Endothelial cell of umbilical vein (primary cell): Measurements from ENCODE around the gene NELFA. TPM values are rescaled to one million over a fixed set of nuclear protein-coding genes. Genes with fewer than 3 reads are reported as not detected.

Source experiments
- BruUV-seq: library from RNA; stranded (reverse); fragments of 400-500 nt; replicated peaks from 2 replicates; lab custom pipeline; 2021; lab: Mats Ljungman, UMichigan
- CTCF ChIA-PET: fragments of 300-600, 350-600 bp; sonication (Branson Sonifier 250); formaldehyde crosslinking; loops from one replicate; lab custom pipeline; 2021; ENCODE audit warnings: antibody characterized with exemption, inconsistent platforms; lab: Charles Lee
- POLR2A ChIA-PET: fragments of 300-600, 350-600 bp; sonication (Branson Sonifier 250); formaldehyde crosslinking; loops from one replicate; lab custom pipeline; 2021; ENCODE audit warnings: antibody characterized with exemption, inconsistent platforms; lab: Charles Lee
- DNase-seq: peaks from one replicate; pipeline ENCODE4 v3.0.0-alpha.2; 2011; ENCODE audit warnings: low read depth, low spot score
- FAIRE-seq: peaks from 2 replicates; lab custom pipeline; 2011; peaks lifted over from hg19 to GRCh38; lab: Jason Lieb, UNC
- H2AFZ ChIP-seq: 2 replicates; pipeline ENCODE4 v1.6.0; 2012; ENCODE audit warnings: low read depth, low read length, control low read depth, inconsistent platforms
- H3K27ac ChIP-seq: 2 replicates; pipeline ENCODE4 v1.5.1; 2011; ENCODE audit warnings: low read depth, mild to moderate bottlenecking, control low read depth, low read length, moderate library complexity; ENCODE audit not compliant: insufficient read depth
- H3K27me3 ChIP-seq, 2 experiments: 2 replicates each; pipeline versions ENCODE4 v1.6.0 to v1.6.1; 2011; ENCODE audit warnings: low read length in 2 of 2, mixed read lengths in 1 of 2; ENCODE audit not compliant: control insufficient read depth in 2 of 2, insufficient read depth in 2 of 2
- H3K36me3 ChIP-seq, 2 experiments: 2 replicates in 1 of 2; 3 replicates in 1 of 2; pipeline ENCODE4 v1.5.1; 2011; ENCODE audit warnings: low read length in 2 of 2, mild to moderate bottlenecking in 1 of 2, moderate library complexity in 1 of 2; ENCODE audit not compliant: control insufficient read depth in 2 of 2, insufficient read depth in 2 of 2; ENCODE audit errors: extremely low read depth in 1 of 2
- H3K4me1 ChIP-seq: 3 replicates; pipeline ENCODE4 v1.5.1; 2011; ENCODE audit warnings: mild to moderate bottlenecking, low read length; ENCODE audit not compliant: control insufficient read depth, insufficient read depth; ENCODE audit errors: extremely low read depth
- H3K4me2 ChIP-seq: 2 replicates; pipeline ENCODE4 v1.6.1; 2011; ENCODE audit warnings: low read length, control low read depth, mixed read lengths; ENCODE audit not compliant: insufficient read depth
- H3K4me3 ChIP-seq, 3 experiments: fragments of 200-600 bp in 1 of 3; sonication (generic), shearing (Covaris generic) in 1 of 3; replicated peaks in 1 of 3; 2 replicates each; pipeline ENCODE4 v1.5.1; 2011 to 2016; ENCODE audit warnings: control low read depth in 3 of 3, low read length in 3 of 3, mild to moderate bottlenecking in 2 of 3, inconsistent platforms in 1 of 3, low read depth in 1 of 3, moderate library complexity in 1 of 3; ENCODE audit not compliant: insufficient read depth in 1 of 3
- H3K79me2 ChIP-seq: 2 replicates; pipeline ENCODE4 v1.6.0; 2012; ENCODE audit warnings: low read length, inconsistent platforms; ENCODE audit not compliant: control insufficient read depth, insufficient read depth
- H3K9ac ChIP-seq: replicated peaks from 2 replicates; pipeline ENCODE3; 2011; ENCODE audit warnings: low read length, control low read depth; ENCODE audit not compliant: insufficient read depth; ENCODE audit errors: extremely low read depth
- H3K9me1 ChIP-seq: replicated peaks from 3 replicates; pipeline ENCODE4 v1.6.0; 2011; ENCODE audit warnings: mild to moderate bottlenecking, low read length; ENCODE audit not compliant: control insufficient read depth, insufficient read depth; ENCODE audit errors: extremely low read depth
- H3K9me3 ChIP-seq: replicated peaks from 2 replicates; pipeline ENCODE4 v1.5.1; 2012; ENCODE audit warnings: low read length, inconsistent platforms; ENCODE audit not compliant: control insufficient read depth, insufficient read depth
- H4K20me1 ChIP-seq: replicated peaks from 2 replicates; pipeline ENCODE3; 2011; ENCODE audit warnings: mild to moderate bottlenecking, low read length; ENCODE audit not compliant: control insufficient read depth, insufficient read depth; ENCODE audit errors: extremely low read depth
- EZH2 ChIP-seq: IDR thresholded peaks from 2 replicates; pipeline ENCODE4 v1.6.1; 2012; ENCODE audit warnings: borderline replicate concordance, low read depth, mild to moderate bottlenecking, moderate library complexity, low read length, inconsistent platforms; ENCODE audit not compliant: severe bottlenecking
- FOS ChIP-seq: IDR thresholded peaks from 2 replicates; pipeline ENCODE4 v1.6.1; 2011; ENCODE audit warnings: mild to moderate bottlenecking, low read length, moderate library complexity, borderline replicate concordance; ENCODE audit not compliant: insufficient read depth
- GATA2 ChIP-seq: IDR thresholded peaks from 2 replicates; pipeline ENCODE4 v1.7.0; 2011; ENCODE audit warnings: low read depth, mild to moderate bottlenecking, moderate library complexity, mixed read lengths, low read length; ENCODE audit not compliant: insufficient read length, insufficient read depth
- JUN ChIP-seq: IDR thresholded peaks from 2 replicates; pipeline ENCODE4 v1.6.1; 2011; ENCODE audit warnings: borderline replicate concordance, low read depth; ENCODE audit not compliant: insufficient read length, insufficient read depth
- MAX ChIP-seq: IDR thresholded peaks from 2 replicates; pipeline ENCODE4 v1.6.1; 2011; ENCODE audit not compliant: insufficient read depth, insufficient read length
- MYC ChIP-seq: IDR thresholded peaks from one replicate; pipeline ENCODE4 v1.6.1; 2011; ENCODE audit warnings: mild to moderate bottlenecking, low read depth, low read length
- POLR2A ChIP-seq: IDR thresholded peaks from 2 replicates; pipeline ENCODE4 v1.6.1; 2012; ENCODE audit warnings: low read depth, mild to moderate bottlenecking, control low read depth, low read length
- POLR2AphosphoS5 ChIP-seq: IDR thresholded peaks from 2 replicates; pipeline ENCODE4 v1.6.1; 2012; ENCODE audit warnings: low read depth, mild to moderate bottlenecking, control low read depth, low read length, moderate library complexity; ENCODE audit not compliant: insufficient read depth
- dilution Hi-C: fragments of 300-500 bp; cut with MboI; formaldehyde crosslinking; loops from one replicate; pipeline ENCODE4 v1.15.0; 2019; ENCODE audit warnings: low sequenced_read_pairs; ENCODE audit not compliant: extremely low pct_ligation_motif_present
- intact Hi-C: fragments of 100-400 bp; cut with micrococcal nuclease; formaldehyde crosslinking; loops from one replicate; pipeline ENCODE4 v1.10.0; 2022
- polyA plus RNA-seq, 4 experiments: library from polyadenylated mRNA; depleted of rRNA in 3 of 4; stranded (reverse) in 3 of 4; unstranded in 1 of 4; fragments of >200 nt; gene quantifications; 2 replicates each; pipeline versions ENCODE4 v1.2.1 to v1.2.3, GENCODE V29; 2011 to 2012; ENCODE audit warnings: missing spikeins in 1 of 4
- total RNA-seq: library from RNA; stranded (reverse); gene quantifications from 2 replicates; pipeline ENCODE4 v1.2.3, GENCODE V29; 2021
- TF ChIP-seq, protein P1 (sequence below), 2 donors: IDR thresholded peaks; 1 replicate in 1 of 2; 2 replicates in 1 of 2; pipeline ENCODE4 v1.5.1; 2011; ENCODE audit warnings: low read length in 2 of 2, mild to moderate bottlenecking in 2 of 2, moderate library complexity in 2 of 2, control low read depth in 1 of 2, inconsistent platforms in 1 of 2, low read depth in 1 of 2; ENCODE audit not compliant: insufficient read depth in 1 of 2; ENCODE audit errors: extremely low read depth in 1 of 2

Gene NELFA
- total and polyA plus RNA-seq, 2 donors (not counting 3 experiments of a cell fraction or from before 2014, with no cell fraction given) = 22.8 to 30.3 TPM

GRCh38 chr4:1973218-1973617 is 35.6 kb downstream of the NELFA start:
- Histone ChIP-seq H3K9ac (no peak overlapping the region), H3K4me3 (no peak overlapping the region), H3K9me1 (no peaks in the 10 kb centered on the region), H3K27me3 (no peaks in the 10 kb centered on the region), H4K20me1 (no peaks in the 10 kb centered on the region), H3K27ac (no peak overlapping the region), H3K79me2 (peaks cover 9% of the 10 kb centered on the region), H3K36me3 (peaks cover 18 to 54% of the 10 kb centered on the region in 2 experiments), H3K4me1 (no peaks in the 10 kb centered on the region), H3K4me2 (no peak overlapping the region), H3K9me3 (no peaks in the 10 kb centered on the region), H2AFZ (no peak overlapping the region)
- ChIA-PET CTCF (interaction anchor here (1.2 kb wide), 1 partner anchor 14 kb away, joined by 3 read pairs; no protein-coding TSS in a partner anchor), POLR2A (no interaction called here)
- BruUV-seq = no TSS peak
- TF ChIP-seq MAX (no peak), FOS (no peak), JUN (no peak), GATA2 (no peak), POLR2A (no peak), POLR2AphosphoS5 (no peak), MYC (no peak), EZH2 (no peak)
- TF ChIP-seq, protein P1, sequence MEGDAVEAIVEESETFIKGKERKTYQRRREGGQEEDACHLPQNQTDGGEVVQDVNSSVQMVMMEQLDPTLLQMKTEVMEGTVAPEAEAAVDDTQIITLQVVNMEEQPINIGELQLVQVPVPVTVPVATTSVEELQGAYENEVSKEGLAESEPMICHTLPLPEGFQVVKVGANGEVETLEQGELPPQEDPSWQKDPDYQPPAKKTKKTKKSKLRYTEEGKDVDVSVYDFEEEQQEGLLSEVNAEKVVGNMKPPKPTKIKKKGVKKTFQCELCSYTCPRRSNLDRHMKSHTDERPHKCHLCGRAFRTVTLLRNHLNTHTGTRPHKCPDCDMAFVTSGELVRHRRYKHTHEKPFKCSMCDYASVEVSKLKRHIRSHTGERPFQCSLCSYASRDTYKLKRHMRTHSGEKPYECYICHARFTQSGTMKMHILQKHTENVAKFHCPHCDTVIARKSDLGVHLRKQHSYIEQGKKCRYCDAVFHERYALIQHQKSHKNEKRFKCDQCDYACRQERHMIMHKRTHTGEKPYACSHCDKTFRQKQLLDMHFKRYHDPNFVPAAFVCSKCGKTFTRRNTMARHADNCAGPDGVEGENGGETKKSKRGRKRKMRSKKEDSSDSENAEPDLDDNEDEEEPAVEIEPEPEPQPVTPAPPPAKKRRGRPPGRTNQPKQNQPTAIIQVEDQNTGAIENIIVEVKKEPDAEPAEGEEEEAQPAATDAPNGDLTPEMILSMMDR (IDR thresholded peaks at IDR 0.05; ENCODE audit: extremely low read depth in 1 of 2, insufficient read depth in 1 of 2, low read depth in 1 of 2, low read length in 2 of 2) = no peak
- FAIRE-seq = no peak
- no peak for DNase-seq
- intact Hi-C loops (no loop called here), dilution Hi-C loops (no loop called here)
